ENCODE data around the gene SLC12A8.

- no peak for TF ChIP-seq CTCF (IDR thresholded peaks at IDR 0.05 in 8 of 11, conservative IDR thresholded peaks at IDR 0.05 in 3 of 11)
- no peak for TF ChIP-seq POLR2A (IDR thresholded peaks at IDR 0.05)
- TF ChIP-seq POLR2AphosphoS5 (IDR thresholded peaks at IDR 0.05), result peak; percentile 21 to 67 (median 35)
These were observed 169.7 kb downstream of the SLC12A8 start for GRCh38 chr3:125042725-125043406.
